ENCODE measurements around the gene DROSHA.

Gene DROSHA

DNA sequence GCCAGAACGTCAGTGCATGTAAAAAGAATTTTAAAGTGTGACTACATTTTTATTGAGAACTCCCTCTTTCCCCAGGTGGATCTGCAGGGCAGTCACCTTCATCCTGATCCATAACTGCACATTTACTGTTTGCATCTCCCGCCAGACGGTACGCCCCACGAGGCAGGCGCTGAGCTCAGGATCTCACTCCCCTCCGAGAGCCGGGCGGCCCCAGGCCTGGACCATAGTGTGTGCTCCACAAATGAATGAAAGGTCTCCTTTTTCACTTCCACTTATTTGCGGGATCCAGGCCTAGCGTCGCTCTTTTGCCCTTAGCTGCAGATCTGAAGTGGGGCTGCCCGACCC, 378 bp downstream of the DROSHA start:
- Histone ChIP-seq H3K4me3 (ENCODE audit: low read length) (peak overlapping the region; percentile 91; the same call in 1 of the 2 replicates), H3K9me3 (ENCODE audit: control insufficient read depth, insufficient read depth, low read length) (no peaks in the 10 kb centered on the region), H3K4me1 (ENCODE audit: control insufficient read depth, insufficient read depth, low read length) (no peaks in the 10 kb centered on the region), H3K36me3 (ENCODE audit: control insufficient read depth, insufficient read depth, low read length) (peaks cover 14% of the 10 kb centered on the region; the same call in 1 of the 2 replicates), H3K27ac (ENCODE audit: low read length) (no peak overlapping the region), H3K27me3 (ENCODE audit: control insufficient read depth, insufficient read depth, low read length) (no peaks in the 10 kb centered on the region)
- no peak for DNase-seq (ENCODE audit: low read depth, low spot score)
- WGBS (ENCODE audit: insufficient coverage, insufficient read length) = no CpG with 5 or more reads among the region's 13 CpGs

DNA sequence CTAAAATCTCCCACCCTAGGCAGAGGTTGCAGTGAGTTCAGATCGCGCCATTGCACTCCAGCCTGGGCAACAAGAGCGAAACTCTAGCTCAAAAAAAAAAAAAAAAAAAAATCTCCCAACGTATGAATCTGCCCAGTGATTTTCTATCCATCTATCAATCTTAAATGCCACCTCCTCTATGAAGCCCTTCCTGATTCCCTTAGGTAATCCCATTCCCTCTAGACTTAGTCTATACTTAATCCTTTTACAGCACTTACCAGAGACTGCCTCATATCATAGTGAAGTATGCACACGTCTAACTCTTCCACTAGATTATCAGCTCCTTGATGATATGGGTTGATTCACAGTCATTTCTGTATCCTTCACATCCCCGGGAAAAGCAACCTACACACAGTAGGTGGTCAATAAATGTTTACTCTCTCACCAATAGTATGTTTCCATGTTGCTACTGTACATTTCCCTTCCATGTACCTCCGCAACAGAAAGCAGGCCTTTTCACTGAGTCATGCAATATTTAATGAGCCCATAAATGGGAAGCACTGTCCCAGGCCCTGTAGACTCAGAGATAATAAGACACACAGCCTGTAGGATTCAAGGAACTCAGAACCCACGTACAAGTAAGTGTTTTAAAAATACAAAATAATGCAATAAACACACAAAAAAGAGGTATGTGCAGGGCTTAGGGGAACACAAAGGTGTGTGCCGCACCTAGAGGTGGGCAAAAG, 1.2 kb downstream of the DROSHA start:
- no CpG with 5 or more reads among the region's 9 CpGs for WGBS (ENCODE audit: insufficient coverage, insufficient read length)
- H3K4me1 ChIP-seq (ENCODE audit: control insufficient read depth, insufficient read depth, low read length) = no peaks in the 10 kb centered on the region
- peak overlapping the region; percentile 91; the same call in 1 of the 2 replicates for H3K4me3 ChIP-seq (ENCODE audit: low read length)
- no peak overlapping the region for H3K27ac ChIP-seq (ENCODE audit: low read length)
- H3K27me3 ChIP-seq (ENCODE audit: control insufficient read depth, insufficient read depth, low read length) = no peaks in the 10 kb centered on the region
- DNase-seq (ENCODE audit: low read depth, low spot score) = no peak
- H3K36me3 ChIP-seq (ENCODE audit: control insufficient read depth, insufficient read depth, low read length) = peaks cover 17% of the 10 kb centered on the region
- no peaks in the 10 kb centered on the region for H3K9me3 ChIP-seq (ENCODE audit: control insufficient read depth, insufficient read depth, low read length)

DNA sequence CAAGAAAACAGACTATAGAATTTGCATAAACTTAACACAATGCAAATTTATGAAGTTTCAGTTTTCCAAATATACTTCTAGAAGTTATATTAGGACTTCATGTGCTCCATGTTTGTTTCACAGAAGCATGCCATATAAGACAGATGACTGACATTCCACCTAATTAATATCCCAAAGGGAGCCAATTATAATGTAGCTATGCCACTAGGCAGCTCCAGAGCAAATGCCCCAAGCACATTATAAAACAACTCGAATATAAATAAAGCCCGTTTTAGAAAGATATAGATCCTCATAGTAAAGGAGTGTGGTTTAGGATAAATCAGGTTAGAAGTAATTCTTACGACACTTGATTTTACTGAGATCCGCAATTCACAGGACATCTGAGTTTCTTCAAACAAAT, 8.9 kb downstream of the DROSHA start:
- Histone ChIP-seq H3K36me3 (ENCODE audit: control insufficient read depth, insufficient read depth, low read length) (peaks cover 12% of the 10 kb centered on the region), H3K27me3 (ENCODE audit: control insufficient read depth, insufficient read depth, low read length) (no peaks in the 10 kb centered on the region), H3K9me3 (ENCODE audit: control insufficient read depth, insufficient read depth, low read length) (no peaks in the 10 kb centered on the region; the same call in 1 of the 2 replicates), H3K27ac (ENCODE audit: low read length) (no peak overlapping the region), H3K4me1 (ENCODE audit: control insufficient read depth, insufficient read depth, low read length) (no peaks in the 10 kb centered on the region), H3K4me3 (ENCODE audit: low read length) (no peak overlapping the region)
- no CpG with 5 or more reads among the region's 4 CpGs for WGBS (ENCODE audit: insufficient coverage, insufficient read length)
- no peak for DNase-seq (ENCODE audit: low read depth, low spot score)

DNA sequence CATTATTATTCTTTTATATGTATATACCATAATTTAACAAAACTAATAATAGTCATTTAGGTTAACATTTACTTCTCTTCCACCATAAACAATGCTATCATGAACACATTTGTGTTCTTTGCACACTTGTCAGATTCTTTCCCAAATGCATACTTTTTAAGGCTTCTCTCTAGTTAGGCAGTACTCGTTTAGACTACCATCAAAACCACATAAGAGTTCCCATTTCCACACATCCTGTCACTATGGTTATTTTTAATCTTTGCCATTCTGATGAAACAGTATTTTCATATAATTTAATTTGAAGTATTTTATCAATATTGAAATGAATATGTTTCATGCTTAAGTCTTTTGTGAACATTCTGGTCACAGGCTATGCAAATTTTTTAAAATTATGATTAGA, 15.1 kb downstream of the DROSHA start:
- Histone ChIP-seq H3K4me1 (ENCODE audit: control insufficient read depth, insufficient read depth, low read length) (no peaks in the 10 kb centered on the region), H3K4me3 (ENCODE audit: low read length) (no peak overlapping the region), H3K27me3 (ENCODE audit: control insufficient read depth, insufficient read depth, low read length) (no peaks in the 10 kb centered on the region), H3K36me3 (ENCODE audit: control insufficient read depth, insufficient read depth, low read length) (peaks cover 19% of the 10 kb centered on the region), H3K9me3 (ENCODE audit: control insufficient read depth, insufficient read depth, low read length) (no peaks in the 10 kb centered on the region; the same call in 1 of the 2 replicates), H3K27ac (ENCODE audit: low read length) (no peak overlapping the region)
- no CpG with 5 or more reads among the region's 1 CpG for WGBS (ENCODE audit: insufficient coverage, insufficient read length)
- DNase-seq (ENCODE audit: low read depth, low spot score) = no peak

DNA sequence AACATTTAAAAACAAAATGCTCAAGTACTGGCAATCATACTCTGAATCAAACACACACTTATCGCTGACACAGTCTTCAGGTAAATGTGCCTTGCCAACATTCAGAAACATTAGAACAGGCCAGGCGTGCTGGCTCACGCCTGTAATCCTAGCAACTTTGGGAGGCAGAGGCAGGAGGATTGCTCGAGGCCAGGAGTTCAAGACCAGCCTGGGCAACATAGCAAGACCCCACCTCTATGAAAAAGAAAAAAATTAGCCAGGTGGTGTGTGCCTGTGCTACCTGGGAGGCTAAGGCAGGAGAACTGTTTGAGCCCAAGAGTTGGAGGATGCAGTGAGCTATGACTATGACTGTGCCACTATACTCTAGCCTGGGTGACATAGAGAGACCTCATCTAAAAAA, 20.6 kb downstream of the DROSHA start:
- no peak overlapping the region for H3K4me3 ChIP-seq (ENCODE audit: low read length)
- no peaks in the 10 kb centered on the region for H3K4me1 ChIP-seq (ENCODE audit: control insufficient read depth, insufficient read depth, low read length)
- 100% methylated on average over 1 of the region's 4 CpGs for WGBS (ENCODE audit: insufficient coverage, insufficient read length)
- no peak for DNase-seq (ENCODE audit: low read depth, low spot score)
- peaks cover 33% of the 10 kb centered on the region for H3K36me3 ChIP-seq (ENCODE audit: control insufficient read depth, insufficient read depth, low read length)
- no peak overlapping the region for H3K27ac ChIP-seq (ENCODE audit: low read length)
- H3K27me3 ChIP-seq (ENCODE audit: control insufficient read depth, insufficient read depth, low read length) = no peaks in the 10 kb centered on the region
- no peaks in the 10 kb centered on the region for H3K9me3 ChIP-seq (ENCODE audit: control insufficient read depth, insufficient read depth, low read length)

DNA sequence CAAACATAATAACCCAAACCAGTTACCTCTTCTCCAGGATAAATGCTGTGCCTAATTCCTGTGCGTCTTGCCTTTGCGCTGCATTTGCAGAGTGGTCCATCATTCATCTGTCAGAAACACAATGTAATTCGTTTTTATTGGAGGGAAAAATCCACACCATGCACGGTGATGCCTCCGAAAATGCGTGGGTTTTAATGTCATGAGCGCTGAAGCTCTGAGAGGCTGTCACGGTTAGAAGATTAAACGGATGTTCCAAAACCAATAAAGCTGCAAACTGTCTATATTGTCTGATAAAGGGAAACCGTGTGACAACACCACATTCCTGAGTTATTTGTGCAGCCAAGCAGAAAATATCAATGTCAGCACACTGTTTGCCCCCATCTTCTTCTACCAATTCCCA, 27.4 kb downstream of the DROSHA start:
- Histone ChIP-seq H3K4me3 (ENCODE audit: low read length) (no peak overlapping the region), H3K27ac (ENCODE audit: low read length) (no peak overlapping the region), H3K27me3 (ENCODE audit: control insufficient read depth, insufficient read depth, low read length) (no peaks in the 10 kb centered on the region), H3K4me1 (ENCODE audit: control insufficient read depth, insufficient read depth, low read length) (no peaks in the 10 kb centered on the region), H3K9me3 (ENCODE audit: control insufficient read depth, insufficient read depth, low read length) (no peaks in the 10 kb centered on the region), H3K36me3 (ENCODE audit: control insufficient read depth, insufficient read depth, low read length) (peaks cover 26% of the 10 kb centered on the region)
- no CpG with 5 or more reads among the region's 10 CpGs for WGBS (ENCODE audit: insufficient coverage, insufficient read length)
- DNase-seq (ENCODE audit: low read depth, low spot score) = no peak

DNA sequence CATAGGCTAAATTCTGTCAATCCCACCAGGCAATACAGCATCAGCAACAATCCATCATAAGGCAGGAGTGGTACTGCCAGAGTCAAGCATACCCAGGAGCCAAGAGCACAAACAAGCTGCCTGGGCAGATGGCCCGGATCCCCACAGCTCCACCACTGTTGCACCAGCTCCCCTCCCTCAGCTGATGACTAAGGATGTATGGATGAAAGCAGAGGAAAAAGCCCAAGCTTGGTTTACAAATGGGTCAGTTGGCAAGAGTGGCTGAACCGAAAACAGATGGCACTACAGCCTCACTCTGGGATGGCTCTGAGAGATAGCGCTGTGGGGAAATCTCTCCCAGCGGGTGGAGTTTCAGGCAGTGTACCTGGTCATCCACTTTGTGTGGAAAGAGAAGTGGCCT, 29.4 kb downstream of the DROSHA start:
- no peaks in the 10 kb centered on the region for H3K9me3 ChIP-seq (ENCODE audit: control insufficient read depth, insufficient read depth, low read length)
- H3K36me3 ChIP-seq (ENCODE audit: control insufficient read depth, insufficient read depth, low read length) = peaks cover 33% of the 10 kb centered on the region
- no peaks in the 10 kb centered on the region for H3K27me3 ChIP-seq (ENCODE audit: control insufficient read depth, insufficient read depth, low read length)
- H3K27ac ChIP-seq (ENCODE audit: low read length) = no peak overlapping the region
- H3K4me1 ChIP-seq (ENCODE audit: control insufficient read depth, insufficient read depth, low read length) = no peaks in the 10 kb centered on the region; the same call in 1 of the 2 replicates
- WGBS (ENCODE audit: insufficient coverage, insufficient read length) = no CpG with 5 or more reads among the region's 4 CpGs
- DNase-seq (ENCODE audit: low read depth, low spot score) = no peak
- no peak overlapping the region for H3K4me3 ChIP-seq (ENCODE audit: low read length)

DNA sequence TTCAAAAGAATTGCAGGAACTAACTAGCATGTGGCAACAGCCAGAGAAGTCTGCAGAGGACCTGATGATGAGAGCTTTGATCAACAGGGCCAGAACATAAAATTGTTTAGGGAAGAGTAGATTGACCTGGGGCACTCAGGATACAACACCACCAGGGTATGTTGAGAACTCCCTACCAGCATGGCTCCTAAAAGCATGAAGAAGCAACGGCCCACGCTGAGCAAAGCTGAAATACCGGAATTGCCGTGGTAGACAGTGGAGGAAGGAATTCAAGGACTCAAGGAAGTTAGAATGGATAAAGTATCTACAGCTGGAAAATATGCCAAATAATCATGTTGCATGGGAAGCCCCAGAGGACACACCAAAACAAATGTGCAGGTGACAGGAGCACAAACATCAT, 31.6 kb downstream of the DROSHA start:
- no peaks in the 10 kb centered on the region; the same call in 1 of the 2 replicates for H3K4me1 ChIP-seq (ENCODE audit: control insufficient read depth, insufficient read depth, low read length)
- H3K27me3 ChIP-seq (ENCODE audit: control insufficient read depth, insufficient read depth, low read length) = no peaks in the 10 kb centered on the region
- peaks cover 52% of the 10 kb centered on the region for H3K36me3 ChIP-seq (ENCODE audit: control insufficient read depth, insufficient read depth, low read length)
- DNase-seq (ENCODE audit: low read depth, low spot score) = no peak
- H3K9me3 ChIP-seq (ENCODE audit: control insufficient read depth, insufficient read depth, low read length) = no peaks in the 10 kb centered on the region
- no CpG with 5 or more reads among the region's 4 CpGs for WGBS (ENCODE audit: insufficient coverage, insufficient read length)
- H3K4me3 ChIP-seq (ENCODE audit: low read length) = no peak overlapping the region
- no peak overlapping the region for H3K27ac ChIP-seq (ENCODE audit: low read length)

DNA sequence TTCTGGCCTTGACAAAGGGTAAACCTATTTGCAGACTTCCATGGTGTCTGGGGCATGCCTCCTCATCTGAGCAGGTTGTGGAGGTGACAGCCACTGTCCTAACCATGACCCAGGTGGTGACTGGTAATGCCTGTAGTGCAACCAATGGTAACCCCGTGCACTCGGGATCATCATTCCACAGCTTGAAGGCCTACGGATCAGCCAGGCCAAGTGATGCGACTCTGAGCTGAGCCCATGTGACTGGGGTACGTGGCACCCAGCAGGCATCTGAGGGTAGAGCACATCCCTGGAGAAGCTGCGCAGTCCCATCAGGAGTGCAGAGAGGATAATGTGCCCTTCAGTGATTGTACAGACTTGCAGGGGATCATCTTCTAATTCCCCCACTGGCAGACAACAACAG, 35.0 kb downstream of the DROSHA start:
- no peak overlapping the region for H3K27ac ChIP-seq (ENCODE audit: low read length)
- DNase-seq (ENCODE audit: low read depth, low spot score) = no peak
- no peaks in the 10 kb centered on the region; the same call in none of the 2 replicates for H3K4me1 ChIP-seq (ENCODE audit: control insufficient read depth, insufficient read depth, low read length)
- no peaks in the 10 kb centered on the region for H3K9me3 ChIP-seq (ENCODE audit: control insufficient read depth, insufficient read depth, low read length)
- no peak overlapping the region for H3K4me3 ChIP-seq (ENCODE audit: low read length)
- H3K36me3 ChIP-seq (ENCODE audit: control insufficient read depth, insufficient read depth, low read length) = peaks cover 36% of the 10 kb centered on the region
- WGBS (ENCODE audit: insufficient coverage, insufficient read length) = no CpG with 5 or more reads among the region's 6 CpGs
- H3K27me3 ChIP-seq (ENCODE audit: control insufficient read depth, insufficient read depth, low read length) = no peaks in the 10 kb centered on the region

DNA sequence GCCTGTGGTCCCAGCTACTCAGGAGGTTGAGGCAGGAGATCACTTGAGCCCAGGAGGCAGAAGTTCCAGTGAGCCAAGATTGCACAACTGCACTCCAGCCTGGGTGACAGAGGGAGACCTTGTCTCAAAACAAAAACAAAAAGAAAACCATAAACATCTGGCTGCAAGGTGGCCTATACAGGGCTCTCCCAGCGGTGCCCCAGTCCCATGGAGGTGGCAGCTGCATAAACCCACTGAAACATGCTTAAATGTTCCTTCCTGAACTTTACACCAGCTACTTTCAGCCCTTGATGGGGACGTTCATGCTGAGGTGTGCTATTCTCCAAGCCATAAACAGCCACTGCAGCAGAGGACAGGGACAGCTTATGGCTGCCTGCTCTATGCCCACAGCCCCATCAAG, 35.6 kb downstream of the DROSHA start:
- H3K27me3 ChIP-seq (ENCODE audit: control insufficient read depth, insufficient read depth, low read length) = no peaks in the 10 kb centered on the region
- DNase-seq (ENCODE audit: low read depth, low spot score) = no peak
- no peak overlapping the region for H3K4me3 ChIP-seq (ENCODE audit: low read length)
- peaks cover 36% of the 10 kb centered on the region for H3K36me3 ChIP-seq (ENCODE audit: control insufficient read depth, insufficient read depth, low read length)
- WGBS (ENCODE audit: insufficient coverage, insufficient read length) = no CpG with 5 or more reads among the region's 2 CpGs
- no peaks in the 10 kb centered on the region for H3K9me3 ChIP-seq (ENCODE audit: control insufficient read depth, insufficient read depth, low read length)
- no peak overlapping the region for H3K27ac ChIP-seq (ENCODE audit: low read length)
- H3K4me1 ChIP-seq (ENCODE audit: control insufficient read depth, insufficient read depth, low read length) = no peaks in the 10 kb centered on the region; the same call in none of the 2 replicates

DNA sequence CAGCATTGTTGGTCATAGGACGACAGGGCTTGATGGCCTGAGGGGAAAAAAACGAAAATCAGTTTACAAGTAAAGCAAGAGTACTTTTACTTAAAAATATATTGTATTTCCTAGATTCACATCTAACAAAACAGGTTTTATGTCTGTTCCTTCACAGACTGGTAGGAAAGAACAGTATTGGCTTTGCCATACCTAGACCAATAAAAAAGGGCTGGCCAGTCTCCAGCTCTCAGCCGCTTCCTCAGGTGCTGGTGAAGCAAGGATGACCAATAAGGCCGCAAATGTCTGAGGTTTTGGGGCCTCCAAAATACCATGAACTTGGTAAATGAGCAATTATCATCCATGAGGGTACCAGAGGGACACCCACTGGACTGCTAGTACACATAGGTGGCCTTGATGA, 36.6 kb downstream of the DROSHA start:
- H3K4me3 ChIP-seq (ENCODE audit: low read length) = no peak overlapping the region
- no peaks in the 10 kb centered on the region; the same call in none of the 2 replicates for H3K4me1 ChIP-seq (ENCODE audit: control insufficient read depth, insufficient read depth, low read length)
- no peaks in the 10 kb centered on the region for H3K27me3 ChIP-seq (ENCODE audit: control insufficient read depth, insufficient read depth, low read length)
- H3K9me3 ChIP-seq (ENCODE audit: control insufficient read depth, insufficient read depth, low read length) = no peaks in the 10 kb centered on the region
- H3K36me3 ChIP-seq (ENCODE audit: control insufficient read depth, insufficient read depth, low read length) = peaks cover 35% of the 10 kb centered on the region
- no peak overlapping the region for H3K27ac ChIP-seq (ENCODE audit: low read length)
- WGBS (ENCODE audit: insufficient coverage, insufficient read length) = no CpG with 5 or more reads among the region's 4 CpGs
- no peak for DNase-seq (ENCODE audit: low read depth, low spot score)

All from iPS DF 6.9 (cell line).